PFSK-1 (cell line): ENCODE measurements around the gene TAF1C.

Experiments
- POLR2AphosphoS5 ChIP-seq: IDR thresholded peaks from 2 replicates; pipeline ENCODE4 v1.6.1; 2012; ENCODE audit warnings: low read depth, mild to moderate bottlenecking, control low read depth, low read length, moderate library complexity
- TAF1 ChIP-seq: IDR thresholded peaks from 2 replicates; pipeline ENCODE4 v1.6.1; 2012; ENCODE audit warnings: low read length, control low read depth, borderline replicate concordance; ENCODE audit not compliant: insufficient read depth

DNA sequence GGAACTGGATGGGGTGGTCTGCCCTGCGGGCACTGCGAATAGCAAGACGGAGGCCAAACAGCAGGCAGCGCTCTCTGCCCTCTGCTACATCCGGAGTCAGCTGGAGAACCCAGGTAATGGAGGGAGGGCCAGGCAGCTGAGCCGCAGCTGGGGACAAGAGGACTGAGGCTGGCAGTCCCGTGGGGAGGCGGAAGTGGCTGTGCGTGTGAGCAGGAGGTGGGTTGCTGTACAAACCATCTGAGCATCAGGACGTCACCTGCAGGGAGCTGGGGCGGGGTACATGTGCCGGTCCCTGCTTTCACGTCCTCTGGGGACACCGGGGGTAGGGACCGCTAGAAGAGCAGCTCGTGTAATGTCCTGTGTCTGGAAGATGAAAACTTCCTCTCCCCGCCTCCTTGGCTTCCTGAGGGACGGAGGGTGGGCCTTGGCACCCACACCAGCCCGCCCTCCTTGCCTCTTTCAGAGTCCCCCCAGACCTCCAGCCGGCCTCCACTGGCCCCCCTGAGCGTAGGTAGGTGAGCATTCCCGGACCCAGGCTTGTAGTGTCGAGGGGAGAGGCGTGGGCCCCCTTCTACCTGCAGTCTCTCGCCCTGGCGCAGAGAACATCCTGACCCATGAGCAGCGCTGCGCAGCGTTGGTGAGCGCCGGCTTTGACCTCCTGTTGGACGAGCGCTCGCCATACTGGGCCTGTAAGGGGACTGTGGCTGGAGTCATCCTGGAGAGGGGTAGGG, 7.8 kb upstream of the TAF1C start:
- TF ChIP-seq POLR2AphosphoS5, result no peak
- TF ChIP-seq TAF1, result no peak
